ENCODE measurements around the gene ERI3. TPM values are rescaled to one million over a fixed set of nuclear protein-coding genes. Genes with fewer than 3 reads are reported as not detected.
A peak's percentile ranks its signal among the peaks of the same experiment; 100 is the strongest.

Gene ERI3
- total and polyA plus RNA-seq, 2 of the 13 experiments (the other 11 are each of a cell fraction or from before 2014, with no cell fraction given), result 35.6 to 35.9 TPM

GRCh38 chr1:44401256-44402228 is 46.5 kb upstream of the ERI3 start (continued):
- TF ChIP-seq NR2F2 (IDR thresholded peaks at IDR 0.05; ENCODE audit: borderline replicate concordance, low read depth) (0 out of 2 replicates have a peak, but pooled peaks have one; percentile 24), TARDBP (CRISPR knock-in tag; IDR thresholded peaks at IDR 0.05) (no peak), SOX5 (CRISPR knock-in tag; IDR thresholded peaks at IDR 0.05; ENCODE audit: borderline replicate concordance) (peak; percentile 13; the same call in 1 of the 2 replicates), ZFP90 (CRISPR knock-in tag; IDR thresholded peaks at IDR 0.05; ENCODE audit: borderline replicate concordance) (no peak), ZNF652 (CRISPR knock-in tag; IDR thresholded peaks at IDR 0.05; ENCODE audit: borderline replicate concordance, low read depth) (peak; percentile 64; the same call in 1 of the 2 replicates), HBP1 (CRISPR knock-in tag; IDR thresholded peaks at IDR 0.05; ENCODE audit: low read depth) (no peak), ZSCAN25 (CRISPR knock-in tag; IDR thresholded peaks at IDR 0.05) (no peak), ATRX (CRISPR knock-in tag; IDR thresholded peaks at IDR 0.05; ENCODE audit: borderline replicate concordance) (no peak), ZNF331 (CRISPR knock-in tag; IDR thresholded peaks at IDR 0.05) (no peak), CCDC6 (CRISPR knock-in tag; IDR thresholded peaks at IDR 0.05) (no peak), MAZ (IDR thresholded peaks at IDR 0.05; ENCODE audit: borderline replicate concordance, low read depth, low read length) (no peak), MAZ (CRISPR knock-in tag; IDR thresholded peaks at IDR 0.05; ENCODE audit: low read depth) (no peak), PRPF4 (IDR thresholded peaks at IDR 0.05; ENCODE audit: low read depth, low read length, poor library complexity, severe bottlenecking) (no peak), HDAC6 (IDR thresholded peaks at IDR 0.05; ENCODE audit: low read depth, low read length) (no peak), MLX (CRISPR knock-in tag; IDR thresholded peaks at IDR 0.05) (no peak), NCOR1 (IDR thresholded peaks at IDR 0.05; ENCODE audit: borderline replicate concordance, low read length) (peak; percentile 51; the same call in 1 of the 2 replicates), ZEB1 (IDR thresholded peaks at IDR 0.05; ENCODE audit: insufficient replicate concordance, low read depth) (no peak), ZNF142 (CRISPR knock-in tag; IDR thresholded peaks at IDR 0.05) (no peak), ZNF143 (CRISPR knock-in tag; IDR thresholded peaks at IDR 0.05) (no peak), HIVEP1 (CRISPR knock-in tag; IDR thresholded peaks at IDR 0.05) (no peak), CENPBD1 (CRISPR knock-in tag; IDR thresholded peaks at IDR 0.05; ENCODE audit: borderline replicate concordance, low read depth) (no peak), ZZZ3 (CRISPR knock-in tag; IDR thresholded peaks at IDR 0.05; ENCODE audit: borderline replicate concordance) (no peak)
